ENCODE results near the gene EPSTI1.

The EPSTI1 gene

GRCh38 chr13:43009506-43009905 is 17.5 kb upstream of the EPSTI1 start:
- H3K27ac ChIP-seq, result no peak overlapping the region
- no peak overlapping the region for H3K4me3 ChIP-seq (IDR thresholded peaks at IDR 0.05; ENCODE audit: insufficient read depth, low read depth, low read length)
- H3K27me3 ChIP-seq (ENCODE audit: insufficient read depth, low read depth), result no peaks in the 10 kb centered on the region
- H3K9ac ChIP-seq, result no peak overlapping the region
- H2AFZ ChIP-seq (ENCODE audit: low read depth), result no peak overlapping the region
- no peaks in the 10 kb centered on the region for H3K4me1 ChIP-seq (ENCODE audit: low read depth, poor library complexity, severe bottlenecking)
- no peak overlapping the region for H3K4me2 ChIP-seq
- TF ChIP-seq, protein P1, sequence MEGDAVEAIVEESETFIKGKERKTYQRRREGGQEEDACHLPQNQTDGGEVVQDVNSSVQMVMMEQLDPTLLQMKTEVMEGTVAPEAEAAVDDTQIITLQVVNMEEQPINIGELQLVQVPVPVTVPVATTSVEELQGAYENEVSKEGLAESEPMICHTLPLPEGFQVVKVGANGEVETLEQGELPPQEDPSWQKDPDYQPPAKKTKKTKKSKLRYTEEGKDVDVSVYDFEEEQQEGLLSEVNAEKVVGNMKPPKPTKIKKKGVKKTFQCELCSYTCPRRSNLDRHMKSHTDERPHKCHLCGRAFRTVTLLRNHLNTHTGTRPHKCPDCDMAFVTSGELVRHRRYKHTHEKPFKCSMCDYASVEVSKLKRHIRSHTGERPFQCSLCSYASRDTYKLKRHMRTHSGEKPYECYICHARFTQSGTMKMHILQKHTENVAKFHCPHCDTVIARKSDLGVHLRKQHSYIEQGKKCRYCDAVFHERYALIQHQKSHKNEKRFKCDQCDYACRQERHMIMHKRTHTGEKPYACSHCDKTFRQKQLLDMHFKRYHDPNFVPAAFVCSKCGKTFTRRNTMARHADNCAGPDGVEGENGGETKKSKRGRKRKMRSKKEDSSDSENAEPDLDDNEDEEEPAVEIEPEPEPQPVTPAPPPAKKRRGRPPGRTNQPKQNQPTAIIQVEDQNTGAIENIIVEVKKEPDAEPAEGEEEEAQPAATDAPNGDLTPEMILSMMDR (conservative IDR thresholded peaks at IDR 0.05; ENCODE audit: low read depth, low read length), result no peak
- no peaks in the 10 kb centered on the region for H4K20me1 ChIP-seq (ENCODE audit: insufficient read depth)
- no peaks in the 10 kb centered on the region for H3K79me2 ChIP-seq (ENCODE audit: insufficient read depth, low read depth)
- H3K36me3 ChIP-seq (ENCODE audit: insufficient read depth), result no peaks in the 10 kb centered on the region

DNA sequence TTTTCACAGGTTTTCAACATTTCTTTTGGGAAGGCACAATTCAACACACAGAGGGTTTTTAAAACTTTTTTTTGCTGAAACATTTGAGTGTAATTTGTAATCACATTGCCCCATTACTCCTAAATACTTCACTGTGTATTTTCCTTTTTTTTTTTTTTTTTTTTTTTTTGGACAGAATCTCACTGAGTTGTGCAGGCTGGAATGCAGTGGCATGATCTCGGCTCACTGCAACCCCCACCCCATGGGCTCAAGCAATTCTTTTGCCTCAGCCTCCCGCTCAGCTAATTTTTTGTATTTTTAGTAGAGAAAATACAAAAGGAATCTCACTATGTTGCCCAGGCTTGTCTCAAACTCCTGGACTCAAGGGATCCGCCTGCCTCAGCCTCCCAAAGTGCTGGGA is 16.6 kb upstream of the EPSTI1 start:
- no peak overlapping the region for H3K27ac ChIP-seq
- H3K79me2 ChIP-seq (ENCODE audit: insufficient read depth, low read depth), result no peaks in the 10 kb centered on the region
- TF ChIP-seq, protein P1 (conservative IDR thresholded peaks at IDR 0.05; ENCODE audit: low read depth, low read length), result no peak

DNA sequence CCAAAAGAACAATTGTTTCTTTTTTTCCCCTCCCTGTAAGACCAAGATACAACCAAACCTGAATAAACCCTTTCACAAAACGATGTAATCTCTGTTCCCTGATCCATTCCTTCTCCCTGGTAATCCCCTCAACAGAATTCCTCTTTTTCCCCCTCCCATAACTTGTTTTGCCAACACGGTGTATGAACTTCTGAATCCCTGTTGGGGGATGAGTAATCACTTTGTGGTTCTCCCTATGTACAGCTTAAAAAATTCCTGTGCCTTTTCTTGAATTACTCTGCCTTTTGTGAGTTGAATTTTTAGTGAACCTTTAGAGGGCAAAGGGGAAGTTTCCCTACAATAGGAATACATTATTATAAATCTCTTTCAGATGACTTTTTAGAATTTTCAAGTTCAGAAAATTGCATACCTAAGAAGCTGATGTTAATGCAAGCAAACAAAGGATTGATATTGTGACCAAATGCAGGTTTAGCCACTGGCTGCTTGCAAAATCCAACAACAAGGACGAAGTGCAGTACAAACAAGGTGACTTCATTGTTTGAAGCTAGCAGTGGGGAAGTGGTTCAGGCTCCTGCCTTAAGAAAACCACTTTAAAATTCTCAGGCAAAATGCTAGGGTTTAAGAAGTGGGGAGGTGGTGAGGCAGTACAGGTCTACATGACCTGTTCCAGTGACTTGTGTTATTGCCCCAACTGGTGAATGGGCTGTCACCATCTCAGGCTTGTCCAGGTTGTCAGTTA is 15.0 kb upstream of the EPSTI1 start:
- no peak overlapping the region for H2AFZ ChIP-seq (ENCODE audit: low read depth)
- H3K79me2 ChIP-seq (ENCODE audit: insufficient read depth, low read depth), result no peaks in the 10 kb centered on the region
- no peaks in the 10 kb centered on the region for H3K4me1 ChIP-seq (ENCODE audit: low read depth, poor library complexity, severe bottlenecking)
- H3K4me3 ChIP-seq (IDR thresholded peaks at IDR 0.05; ENCODE audit: insufficient read depth, low read depth, low read length), result no peak overlapping the region
- TF ChIP-seq, protein P1 (conservative IDR thresholded peaks at IDR 0.05; ENCODE audit: low read depth, low read length), result no peak
- H3K27me3 ChIP-seq (ENCODE audit: insufficient read depth, low read depth), result no peaks in the 10 kb centered on the region
- no peaks in the 10 kb centered on the region for H3K36me3 ChIP-seq (ENCODE audit: insufficient read depth)
- no peaks in the 10 kb centered on the region for H4K20me1 ChIP-seq (ENCODE audit: insufficient read depth)
- H3K4me2 ChIP-seq, result no peak overlapping the region
- no peak overlapping the region for H3K27ac ChIP-seq
- no peak overlapping the region for H3K9ac ChIP-seq

More for the DNA sequence above, 16.6 kb upstream of the EPSTI1 start:
- no peaks in the 10 kb centered on the region for H4K20me1 ChIP-seq (ENCODE audit: insufficient read depth)
- H3K4me2 ChIP-seq, result no peak overlapping the region
- H3K4me1 ChIP-seq (ENCODE audit: low read depth, poor library complexity, severe bottlenecking), result no peaks in the 10 kb centered on the region
- no peaks in the 10 kb centered on the region for H3K36me3 ChIP-seq (ENCODE audit: insufficient read depth)
- H3K9ac ChIP-seq, result no peak overlapping the region
- no peaks in the 10 kb centered on the region for H3K27me3 ChIP-seq (ENCODE audit: insufficient read depth, low read depth)
- H3K4me3 ChIP-seq (IDR thresholded peaks at IDR 0.05; ENCODE audit: insufficient read depth, low read depth, low read length), result no peak overlapping the region
- no peak overlapping the region for H2AFZ ChIP-seq (ENCODE audit: low read depth)

DNA sequence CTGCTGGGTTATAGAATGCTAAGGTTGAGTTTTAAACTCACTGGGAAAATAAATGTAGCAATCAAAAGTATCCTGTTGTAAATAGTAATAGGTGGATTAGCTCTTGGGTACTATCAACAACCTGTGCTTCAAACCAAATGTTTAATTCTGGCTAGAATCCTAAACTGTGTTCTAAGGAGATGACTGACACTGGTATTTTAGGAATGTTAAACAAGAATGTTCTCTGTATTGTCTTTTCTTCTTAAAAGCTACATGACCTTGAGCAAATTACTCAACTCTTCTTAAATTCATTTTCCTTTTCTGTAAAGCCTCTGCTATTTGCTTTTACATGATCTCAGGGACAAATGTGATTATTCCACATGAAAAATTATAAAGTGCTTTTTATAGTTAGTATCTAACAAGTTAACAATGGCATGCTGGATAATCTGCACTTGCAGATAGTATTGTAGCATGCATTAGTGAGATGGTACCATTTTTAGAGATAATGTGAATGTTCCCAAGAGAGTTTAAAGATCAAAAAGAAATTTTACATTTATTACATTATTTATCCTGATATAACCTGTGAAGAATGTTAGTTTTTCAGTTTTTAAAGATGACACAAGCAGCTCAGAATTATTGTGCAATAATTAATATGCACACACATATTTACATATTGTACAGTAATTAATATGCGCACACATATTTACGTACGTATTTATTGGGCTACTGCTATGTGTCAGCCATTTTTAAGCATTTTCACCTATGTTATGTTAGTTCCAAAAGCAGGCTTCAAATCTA is 13.6 kb upstream of the EPSTI1 start:
- H2AFZ ChIP-seq (ENCODE audit: low read depth), result no peak overlapping the region
- H3K9ac ChIP-seq, result no peak overlapping the region
- H3K36me3 ChIP-seq (ENCODE audit: insufficient read depth), result no peaks in the 10 kb centered on the region
- no peaks in the 10 kb centered on the region for H3K27me3 ChIP-seq (ENCODE audit: insufficient read depth, low read depth)
- TF ChIP-seq, protein P1 (conservative IDR thresholded peaks at IDR 0.05; ENCODE audit: low read depth, low read length), result no peak
- H3K4me1 ChIP-seq (ENCODE audit: low read depth, poor library complexity, severe bottlenecking), result no peaks in the 10 kb centered on the region
- H3K4me2 ChIP-seq, result no peak overlapping the region
- no peaks in the 10 kb centered on the region for H4K20me1 ChIP-seq (ENCODE audit: insufficient read depth)
- no peaks in the 10 kb centered on the region for H3K79me2 ChIP-seq (ENCODE audit: insufficient read depth, low read depth)
- H3K27ac ChIP-seq, result no peak overlapping the region
- no peak overlapping the region for H3K4me3 ChIP-seq (IDR thresholded peaks at IDR 0.05; ENCODE audit: insufficient read depth, low read depth, low read length)

Measured in KMS-11 (cell line).